Brain pericyte (primary cell): Measurements from ENCODE around the gene HHIPL1.

Experiments
- DNase-seq: peaks from one replicate; pipeline ENCODE4 v3.0.0-alpha.2; 2012; ENCODE audit warnings: low read depth, low spot score

The HHIPL1 gene

DNA sequence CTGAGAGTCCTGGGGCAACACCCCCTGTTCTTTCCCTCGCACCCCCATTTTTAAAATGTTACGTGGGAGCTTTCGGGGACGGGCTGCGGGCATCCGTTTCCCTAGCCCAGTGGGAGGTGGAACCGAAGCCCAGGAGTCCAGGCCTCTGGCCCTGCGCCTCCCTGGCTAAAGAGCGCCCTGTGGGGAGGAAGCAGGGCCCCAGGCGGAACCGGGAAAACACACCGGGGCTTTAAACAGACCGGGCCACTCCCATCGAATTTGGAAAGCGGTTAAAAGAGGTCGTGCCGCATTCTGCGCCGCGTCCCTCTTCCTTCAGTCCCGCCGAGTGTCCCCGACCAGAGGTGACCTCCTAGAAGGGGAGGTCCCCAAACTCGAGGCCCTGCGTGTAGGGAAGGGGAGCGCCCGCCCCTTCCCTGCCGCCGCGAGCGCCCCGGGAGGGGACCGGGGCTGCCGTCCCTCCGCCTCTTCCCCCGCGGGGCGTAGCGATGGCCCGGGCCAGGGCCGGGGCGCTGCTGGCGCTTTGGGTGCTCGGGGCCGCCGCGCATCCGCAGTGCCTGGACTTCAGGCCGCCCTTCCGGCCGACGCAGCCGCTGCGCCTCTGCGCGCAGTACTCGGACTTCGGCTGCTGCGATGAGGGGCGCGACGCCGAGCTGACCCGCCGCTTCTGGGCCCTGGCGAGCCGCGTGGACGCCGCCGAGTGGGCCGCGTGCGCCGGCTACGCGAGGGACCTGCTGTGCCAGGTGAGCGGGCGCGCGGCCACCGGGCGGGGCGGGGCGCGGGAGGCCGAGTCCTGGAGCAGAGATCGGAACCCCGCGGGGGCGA, at the start of gene HHIPL1:
Gene HHIPL1, plus strand, starts transcription at position 407 of the 822 bp plus-strand sequence. Its CDS starts 79 bp downstream, at position 486.
- no peak for DNase-seq

DNA sequence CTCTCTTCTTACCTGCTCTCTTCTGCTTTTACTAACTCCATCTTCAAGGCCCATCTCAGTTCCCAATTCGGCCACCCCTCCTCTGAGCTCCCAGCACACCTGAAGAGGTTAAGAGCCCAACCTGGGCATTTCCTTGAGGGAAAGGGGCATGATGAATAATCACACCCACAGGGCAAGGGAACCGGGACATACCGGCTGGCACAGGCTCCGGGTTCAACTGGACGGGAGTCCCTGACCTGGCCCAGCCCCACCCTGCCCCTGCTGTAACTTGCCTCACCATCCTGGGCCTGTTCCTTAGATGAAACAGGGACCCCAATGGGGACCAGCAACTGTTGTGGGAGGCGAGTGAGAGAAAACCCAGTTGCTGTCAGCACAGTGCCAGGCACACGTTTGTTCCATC, 49.4 kb upstream of the HHIPL1 start:
- DNase-seq, result no peak

DNA sequence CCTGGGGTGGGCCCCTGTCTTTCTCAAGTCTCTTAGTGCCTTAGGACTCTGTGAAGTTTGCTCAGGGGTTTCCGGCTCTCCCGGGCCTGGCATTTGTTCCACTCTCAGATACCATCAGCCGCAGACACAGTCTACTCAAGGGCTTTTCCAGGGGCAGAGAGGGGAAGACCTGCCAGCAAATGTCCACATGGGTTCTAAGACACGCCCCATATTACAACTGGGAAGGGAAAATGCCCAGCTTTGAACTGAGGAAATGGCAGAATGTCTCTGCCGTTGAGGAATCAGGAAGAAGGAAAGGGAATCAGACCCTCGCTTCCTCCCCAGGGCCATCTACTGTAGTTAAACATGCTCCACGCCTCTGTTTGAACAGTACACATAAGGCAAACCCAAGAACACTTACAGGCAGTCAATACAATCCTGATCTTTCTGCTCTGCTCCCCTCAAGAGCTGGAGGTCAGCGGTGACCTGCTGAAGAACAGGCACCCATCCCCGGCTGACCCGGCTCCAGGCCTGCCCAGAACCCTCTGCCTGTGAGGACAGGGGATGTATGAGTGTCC, 48.8 kb upstream of the HHIPL1 start:
- DNase-seq, result no peak

DNA sequence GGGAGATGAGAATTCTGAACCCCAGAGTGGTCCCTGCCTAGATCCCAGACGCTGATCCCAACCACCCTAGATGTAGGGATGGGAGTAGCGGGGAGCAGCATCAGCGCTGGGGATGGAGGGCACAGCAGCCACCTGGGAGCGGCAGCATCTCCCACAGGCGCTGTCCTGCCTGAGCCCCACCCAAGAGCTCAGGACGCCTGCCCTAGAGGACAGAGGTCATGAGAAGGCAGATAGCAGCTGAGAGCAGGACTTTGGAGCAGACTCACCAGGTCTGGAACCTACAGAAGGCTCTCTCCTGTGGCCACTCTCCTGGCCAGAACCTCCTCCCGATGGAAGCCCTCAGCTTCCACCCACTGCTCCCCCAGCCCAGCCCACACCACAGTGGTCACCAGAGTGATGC, 48.2 kb upstream of the HHIPL1 start:
- no peak for DNase-seq

DNA sequence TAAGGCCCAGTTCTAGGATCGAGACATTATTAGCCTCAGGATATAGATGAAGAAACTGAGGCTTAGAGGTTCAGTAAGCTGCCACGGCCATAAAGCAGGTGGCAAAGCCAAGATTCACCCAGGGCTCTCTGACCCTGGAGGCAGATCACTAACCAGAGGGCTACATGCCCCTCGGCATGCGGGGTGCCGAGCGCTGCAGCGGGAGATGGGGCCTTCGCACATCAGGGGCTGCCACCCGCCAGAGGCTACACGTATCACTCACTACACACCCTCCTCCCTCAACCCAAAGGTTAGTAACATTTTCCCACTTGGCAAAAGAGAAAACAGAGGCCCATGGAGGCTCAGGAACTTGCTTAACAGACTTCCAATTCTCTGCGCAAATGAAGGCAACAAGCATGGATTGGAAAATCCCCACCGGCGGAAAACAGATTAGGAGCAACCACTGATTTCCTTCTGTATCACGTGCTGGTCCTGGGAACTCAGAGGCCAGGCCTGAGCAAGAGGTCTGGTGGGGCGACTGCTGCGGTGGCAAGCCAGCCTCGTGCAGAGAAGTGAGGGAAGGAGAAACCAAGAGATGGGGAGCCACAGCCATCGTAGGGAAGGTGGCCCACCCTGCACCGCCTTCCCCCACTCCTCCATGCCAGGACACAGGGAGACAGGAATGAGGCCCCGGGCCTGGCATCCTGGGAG, 46.9 kb upstream of the HHIPL1 start:
- DNase-seq, result no peak

DNA sequence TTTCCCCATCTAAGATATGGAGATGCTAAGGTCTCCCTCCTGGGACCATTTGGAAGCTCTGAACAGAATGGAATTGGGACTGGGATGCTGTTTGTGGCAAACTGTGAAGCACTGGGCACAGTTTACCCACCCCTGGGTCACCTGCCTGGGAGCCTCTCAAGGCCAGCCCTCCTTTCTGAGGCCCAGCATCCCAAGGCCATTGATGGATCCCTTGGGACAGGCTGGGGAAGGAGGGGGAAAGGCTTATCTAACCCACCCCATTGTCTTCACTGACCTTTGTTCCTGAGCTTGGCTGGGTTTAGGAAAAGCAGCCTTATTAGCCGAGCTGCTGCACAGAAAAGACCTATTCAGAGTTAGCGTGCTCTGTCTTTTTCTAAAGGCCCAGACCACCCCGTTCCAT, 46.2 kb upstream of the HHIPL1 start:
- no peak for DNase-seq

DNA sequence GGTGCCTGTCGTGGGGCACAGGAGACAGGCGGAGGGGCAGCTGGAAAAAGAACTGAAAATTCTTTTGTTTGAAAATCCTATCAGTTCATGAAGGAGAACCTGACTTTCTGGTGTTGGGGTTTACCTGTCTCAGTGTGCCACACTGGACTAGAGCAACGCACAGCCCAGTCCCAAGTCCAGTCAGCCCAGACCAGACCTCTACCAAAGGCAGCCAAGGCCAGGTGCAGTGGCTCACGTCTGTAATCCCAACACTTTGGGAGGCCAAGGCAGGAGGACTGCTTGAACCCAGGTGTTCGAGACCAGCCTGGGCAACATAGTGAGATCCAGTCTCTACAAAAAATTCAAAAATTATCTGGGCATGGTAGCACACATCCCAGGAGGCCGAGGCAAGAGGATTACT, 45.5 kb upstream of the HHIPL1 start:
- DNase-seq, result no peak

DNA sequence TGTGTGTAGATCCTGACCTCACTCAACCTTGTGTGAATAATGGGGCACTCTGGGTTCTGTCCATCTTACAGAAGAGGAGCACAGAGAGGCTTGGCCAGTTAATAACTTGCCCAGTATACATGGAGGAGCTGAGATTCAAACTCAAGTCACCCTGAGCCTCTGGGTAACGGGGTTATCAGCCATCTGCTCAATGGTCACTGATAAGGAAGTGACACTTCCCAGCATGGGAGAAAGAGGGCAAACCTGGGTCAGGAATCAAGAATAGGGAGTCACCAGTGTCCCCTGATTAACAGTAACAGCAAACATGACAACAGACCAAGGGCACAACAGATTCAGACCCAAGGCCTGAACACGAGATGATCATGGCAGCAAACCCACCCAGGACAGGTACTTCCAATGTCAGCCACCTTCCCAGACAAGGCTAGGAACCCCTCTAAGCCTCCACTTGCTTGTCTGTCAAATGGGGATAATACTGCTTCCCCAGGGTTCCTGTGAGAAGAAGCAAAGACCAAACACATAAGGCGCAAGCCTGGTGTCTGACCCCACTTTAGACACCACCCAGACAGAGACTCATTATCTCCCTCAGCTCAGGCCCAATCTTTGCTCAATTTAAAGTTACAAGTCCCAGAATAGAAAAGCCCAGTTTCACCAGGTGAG, 44.6 kb upstream of the HHIPL1 start:
- DNase-seq, result no peak

DNA sequence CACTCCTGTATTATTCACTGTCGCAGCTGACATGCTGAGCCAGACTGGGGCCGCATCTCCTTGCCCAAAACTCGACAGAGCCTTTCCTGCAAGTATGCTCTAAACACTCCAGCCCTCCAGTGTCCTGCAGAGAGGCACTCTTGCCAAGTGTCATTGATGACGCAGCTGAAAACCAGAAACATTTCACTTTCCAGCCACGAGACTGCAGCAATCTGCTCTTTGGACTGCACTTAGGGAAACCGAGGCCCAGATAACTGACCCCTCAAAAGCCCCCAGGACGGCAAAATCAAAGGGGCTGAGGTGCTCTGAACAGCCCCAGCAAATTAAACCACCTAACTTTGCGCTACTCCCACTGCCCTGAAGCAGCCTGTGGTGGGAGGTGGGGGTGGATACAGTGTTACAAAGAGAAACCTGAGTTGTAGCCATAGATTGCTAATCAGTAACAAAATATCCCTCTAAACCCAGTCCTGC, 43.5 kb upstream of the HHIPL1 start:
- no peak for DNase-seq

DNA sequence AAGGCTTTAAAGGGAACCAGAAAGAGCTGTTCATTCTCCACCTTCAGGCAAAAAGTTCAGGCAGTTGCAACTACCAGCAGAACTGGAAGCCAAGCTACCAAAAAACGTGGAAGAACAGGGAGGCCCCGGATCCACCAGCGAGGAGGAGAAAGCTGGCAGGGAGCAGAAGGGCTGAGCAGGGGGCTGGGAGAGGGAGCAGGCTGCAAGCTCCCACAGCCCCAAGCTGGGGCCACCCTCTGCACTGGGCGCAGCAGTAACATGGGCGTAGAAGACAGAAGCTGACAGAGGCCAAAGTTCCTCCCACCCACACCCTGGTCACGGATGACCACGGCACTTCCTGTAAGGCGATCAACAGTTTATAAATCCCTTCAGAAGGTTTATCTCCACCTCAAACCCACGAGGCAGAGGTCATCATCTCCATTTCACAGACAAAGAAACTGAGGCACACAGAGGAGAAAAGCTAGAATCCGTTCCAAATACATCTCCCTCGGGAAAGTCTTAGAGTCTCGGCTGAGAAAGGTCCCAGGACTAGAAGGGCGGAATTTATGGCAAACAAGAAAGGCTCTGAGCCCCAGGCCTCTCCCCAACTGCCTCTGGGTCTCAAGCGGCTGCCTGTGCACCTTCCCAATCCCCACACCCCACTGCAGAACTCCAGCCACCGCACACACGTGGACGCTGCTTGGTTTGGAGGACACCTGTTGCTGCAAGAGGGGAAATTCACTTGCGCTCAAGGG, 42.7 kb upstream of the HHIPL1 start:
- DNase-seq, result no peak

DNA sequence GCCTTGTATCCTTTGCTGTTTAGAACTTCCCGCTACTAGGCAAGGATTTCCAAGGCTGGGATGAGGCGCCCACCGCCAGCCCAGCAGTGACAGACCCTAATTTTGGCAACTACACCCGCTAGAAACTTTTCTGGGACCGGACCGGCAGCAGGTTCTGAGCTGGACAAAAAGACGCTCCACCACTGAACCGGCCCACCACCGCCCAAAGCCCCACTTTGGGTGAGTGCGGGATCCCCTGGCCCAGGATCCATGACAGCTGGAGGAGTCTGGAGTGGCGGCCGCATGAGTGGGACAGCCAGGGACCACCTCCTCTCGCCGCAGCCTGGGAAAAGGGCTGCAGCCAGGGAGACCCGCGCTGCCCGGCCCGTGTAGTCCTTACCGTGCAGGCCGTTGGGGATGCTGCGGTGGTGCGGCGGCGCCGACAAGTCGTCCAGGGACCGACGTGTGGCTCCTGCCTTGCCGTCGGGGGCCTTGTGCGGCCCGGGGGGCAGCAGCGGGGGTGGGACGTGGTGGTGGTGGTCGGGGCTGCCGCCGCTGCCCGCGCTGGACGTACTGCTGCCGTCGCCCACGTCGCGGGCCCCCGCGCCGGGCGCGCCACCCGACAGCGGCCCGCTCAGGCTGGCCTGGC, 42.0 kb upstream of the HHIPL1 start:
- DNase-seq, result no peak

DNA sequence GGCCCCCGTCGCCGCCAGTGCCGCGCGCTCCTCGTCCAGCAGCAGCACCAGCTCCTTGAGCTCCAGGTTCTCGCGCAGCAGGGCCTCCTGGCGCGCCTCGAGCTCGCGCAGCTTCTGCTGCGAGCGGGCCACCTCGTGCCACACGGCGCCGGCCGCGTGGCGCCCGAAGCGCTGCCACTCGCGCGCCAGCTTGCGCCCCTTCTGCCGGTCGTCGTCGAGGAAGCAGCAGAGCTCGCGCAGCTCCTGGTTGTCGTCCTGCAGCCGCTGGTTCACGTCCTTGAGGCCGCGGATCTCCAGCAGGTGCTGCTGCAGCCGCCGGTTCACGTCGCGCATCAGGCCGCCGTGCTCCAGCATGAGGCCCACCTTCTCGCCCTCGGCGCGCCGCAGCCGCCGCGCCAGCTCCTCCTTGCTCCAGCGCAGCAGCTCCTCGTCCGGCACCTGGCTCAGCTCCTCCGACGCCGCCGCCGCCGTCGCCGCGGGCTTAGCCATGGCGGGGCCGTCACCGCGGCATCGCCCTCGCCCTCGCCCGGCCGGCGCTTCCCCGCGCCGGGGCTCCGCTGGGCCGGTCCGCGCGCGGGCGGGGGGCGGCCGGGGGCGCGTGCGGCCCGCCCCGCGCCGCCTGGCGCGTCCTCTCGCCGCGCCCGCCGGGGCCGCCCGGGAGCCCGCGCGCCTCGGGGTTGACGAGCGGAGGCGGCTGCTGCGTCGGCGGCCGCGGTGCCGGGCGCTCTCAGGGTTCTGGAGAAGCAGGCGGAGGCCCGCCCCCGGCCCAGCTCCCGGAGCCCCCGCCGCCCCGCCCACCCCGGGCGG, 41.3 kb upstream of the HHIPL1 start, which contains the start of gene CCDC85C:
Gene CCDC85C, minus strand, starts transcription at position 737 of the 807 bp plus-strand sequence. Its CDS starts 248 bp downstream, at position 489.
- no peak for DNase-seq

DNA sequence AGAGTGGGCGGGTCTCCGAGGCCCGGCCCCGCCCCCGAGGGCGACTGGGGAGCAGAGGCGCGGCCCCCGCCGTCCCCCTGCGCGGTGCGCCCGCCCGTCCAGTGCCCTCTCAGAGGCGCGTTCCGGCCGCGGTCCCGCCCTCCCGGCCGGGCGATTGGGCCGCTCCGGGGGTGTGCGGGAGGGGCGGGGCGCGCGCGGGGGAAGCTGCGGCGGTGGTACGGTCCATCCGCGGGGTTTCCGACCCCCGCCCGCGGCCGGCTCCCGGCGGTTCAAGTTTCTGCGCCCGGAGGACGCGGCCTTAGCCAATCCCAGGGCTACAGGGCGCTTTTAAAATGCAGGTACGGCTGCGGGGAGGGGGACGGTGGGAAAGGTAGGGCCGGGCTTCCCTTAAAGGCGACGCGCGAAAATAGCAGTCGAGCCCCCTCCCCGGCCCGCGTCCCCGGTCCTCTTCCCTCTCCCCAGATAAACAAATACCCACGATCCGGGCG, 40.6 kb upstream of the HHIPL1 start:
- peak; percentile 32 for DNase-seq

DNA sequence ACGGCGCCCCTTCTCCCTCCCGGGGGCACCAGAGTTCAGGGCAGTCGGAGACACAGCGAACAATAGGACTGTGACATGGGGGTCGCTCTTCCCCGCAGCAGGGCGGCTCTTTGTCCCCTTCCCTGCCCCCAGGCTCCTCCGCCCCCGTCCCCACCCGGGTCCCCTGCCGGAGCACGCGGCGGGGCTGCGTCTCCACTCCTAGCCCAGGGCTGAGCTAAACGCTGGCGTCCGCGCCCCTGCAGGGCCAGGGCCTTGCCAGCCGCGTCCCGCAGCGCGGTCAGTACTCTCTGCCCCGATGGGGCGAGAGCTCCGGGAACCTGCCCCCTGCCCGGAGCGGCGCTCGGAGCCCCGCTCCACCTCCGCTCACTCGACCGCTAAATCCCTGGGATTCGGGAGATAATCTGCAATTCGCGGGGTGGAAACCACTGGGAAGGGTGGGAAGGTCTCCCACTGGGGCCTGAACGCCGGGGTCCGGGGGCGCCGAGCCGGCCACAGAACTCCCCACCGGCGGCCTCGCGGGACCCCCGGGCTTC, 40.1 kb upstream of the HHIPL1 start:
- no peak for DNase-seq

DNA sequence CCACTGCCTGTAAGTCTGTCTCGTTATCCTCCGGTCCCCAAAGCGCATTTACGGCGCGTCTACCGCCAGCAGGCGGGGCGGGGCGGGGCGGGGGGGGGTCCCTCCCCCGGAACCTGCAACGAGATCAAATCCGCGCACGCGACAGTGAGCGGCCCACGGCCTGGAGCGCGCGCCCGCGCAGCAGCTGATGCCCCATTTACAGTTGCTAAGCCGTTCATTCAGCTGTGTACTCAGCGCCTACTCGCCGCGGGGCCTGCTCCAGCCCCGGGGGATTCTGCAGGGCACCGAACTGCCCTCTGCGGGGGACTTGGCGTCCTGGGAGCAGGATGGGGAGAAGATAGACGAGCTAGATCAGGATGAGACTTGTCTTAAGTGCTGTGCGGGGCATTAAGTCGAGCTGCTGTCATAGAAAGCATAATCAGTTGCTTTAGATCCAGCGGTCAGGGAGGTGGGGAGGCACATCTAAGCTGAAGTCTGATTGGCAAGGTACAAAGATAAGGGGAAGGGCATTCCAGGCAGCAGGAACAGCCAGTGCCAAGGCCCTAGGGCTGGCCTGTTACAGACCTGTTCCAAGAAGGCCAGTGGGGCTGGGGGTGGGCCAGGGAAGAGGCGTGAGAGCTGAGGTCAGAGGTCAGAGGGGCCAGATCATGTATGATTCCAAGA, 39.5 kb upstream of the HHIPL1 start:
- DNase-seq, result no peak

DNA sequence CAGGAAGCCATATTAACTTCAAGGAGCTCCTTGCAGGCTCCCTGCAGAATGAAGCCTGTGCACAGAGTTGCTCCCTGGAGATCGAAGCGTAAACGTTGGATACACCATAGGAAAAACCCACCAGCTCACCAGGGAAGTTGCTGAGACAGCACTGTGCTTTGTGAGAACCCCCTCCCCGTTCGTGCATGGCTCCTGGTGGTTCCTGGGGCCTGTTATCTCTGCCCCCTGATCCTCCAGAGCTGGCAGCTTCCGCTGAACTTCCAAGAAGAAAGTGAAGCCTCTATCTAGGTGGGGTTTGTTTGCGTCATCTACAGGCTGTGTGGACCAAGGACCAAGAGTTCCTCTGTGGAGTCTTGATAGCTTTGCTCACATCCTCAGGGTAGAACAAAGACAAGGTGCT, 38.6 kb upstream of the HHIPL1 start:
- DNase-seq, result no peak

DNA sequence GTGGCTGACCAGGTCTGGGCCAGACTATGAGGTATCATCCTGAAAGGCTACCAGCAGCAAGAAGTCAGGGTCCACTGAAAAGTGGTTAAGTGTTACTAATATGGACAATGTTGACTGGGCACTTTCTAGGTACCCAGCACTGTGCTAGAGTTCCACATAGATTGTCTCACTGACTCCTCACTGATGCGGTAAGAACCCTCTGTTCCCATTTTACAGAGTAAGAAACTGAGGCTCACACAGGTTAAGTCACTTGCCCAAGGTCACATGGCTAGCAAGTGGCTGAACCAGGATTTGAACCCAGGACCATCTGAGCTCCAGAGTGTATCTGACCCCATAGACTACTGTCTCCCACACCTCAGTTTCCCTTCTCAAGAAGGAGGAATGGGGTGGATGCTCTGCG, 36.3 kb upstream of the HHIPL1 start:
- DNase-seq, result no peak

DNA sequence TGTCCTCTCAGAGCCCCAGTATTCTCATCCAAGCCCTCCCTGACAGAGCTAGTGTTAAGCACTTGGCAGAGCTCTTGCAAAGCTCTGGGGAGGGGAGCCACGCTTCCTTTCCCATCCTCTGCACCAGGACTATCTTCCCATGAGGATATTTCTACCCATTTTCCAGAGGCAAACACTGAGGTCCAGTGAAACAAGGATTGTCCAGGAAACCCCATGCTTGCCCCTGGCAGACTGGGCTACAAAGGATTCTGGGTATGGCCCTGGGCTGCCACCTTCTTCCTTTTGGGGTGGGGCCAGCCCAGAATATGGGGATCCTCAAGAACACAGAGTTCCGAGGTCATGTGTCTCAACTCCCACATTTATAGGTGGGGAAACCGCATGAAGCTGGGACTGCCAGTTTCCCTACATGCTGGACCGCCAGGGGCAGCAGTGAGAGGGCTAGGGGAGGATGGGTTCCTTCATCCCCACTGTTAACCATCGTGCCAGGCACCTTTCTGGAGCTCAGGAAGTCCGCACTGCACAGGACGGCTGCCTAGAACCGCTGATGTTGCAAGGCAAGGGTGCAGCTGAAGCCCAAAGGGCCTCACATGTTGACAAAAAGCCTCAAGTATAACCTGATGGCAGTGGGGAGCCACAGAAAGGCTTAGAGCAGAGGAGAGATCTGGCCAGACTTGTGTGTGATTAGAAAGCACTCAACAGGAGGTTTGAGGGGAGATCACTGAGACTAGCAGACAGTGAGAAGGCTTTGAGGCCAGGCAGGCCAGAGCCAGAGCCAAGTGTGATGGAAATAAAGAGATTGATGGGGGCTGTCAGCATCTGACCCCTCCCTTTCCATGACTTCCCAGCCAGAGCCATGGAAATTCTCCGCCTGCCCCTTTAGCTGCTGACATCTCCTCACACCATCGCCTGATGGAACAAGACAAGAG, 35.4 kb upstream of the HHIPL1 start:
- no peak for DNase-seq
